Measurements from ENCODE around the gene TRPM2.

Gene TRPM2

DNA sequence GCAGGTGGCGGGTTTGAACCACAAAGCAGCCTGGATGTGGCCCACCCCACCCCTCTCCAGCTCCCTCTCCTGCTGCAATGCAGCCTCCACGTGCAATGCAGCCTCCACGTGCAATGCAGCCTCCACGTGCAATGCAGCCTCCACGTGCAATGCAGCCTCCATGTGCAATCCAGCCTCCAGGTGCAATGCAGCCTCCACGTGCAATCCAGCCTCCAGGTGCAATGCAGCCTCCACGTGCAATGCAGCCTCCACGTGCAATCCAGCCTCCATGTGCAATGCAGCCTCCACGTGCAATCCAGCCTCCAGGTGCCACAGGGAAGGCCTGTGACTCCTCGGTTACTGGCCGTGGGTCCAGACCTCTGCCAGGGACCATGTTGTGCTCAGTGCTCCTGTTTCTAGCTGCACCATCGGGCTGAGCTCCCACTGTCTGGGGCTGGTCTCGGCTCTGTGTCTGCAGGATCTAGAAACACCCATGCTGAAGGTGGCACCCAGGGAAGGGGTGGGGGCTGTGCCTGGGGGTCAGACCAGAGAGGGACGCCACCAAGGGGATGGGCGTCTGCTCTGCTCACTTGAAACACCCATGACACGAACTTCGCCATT, 90.0 kb downstream of the TRPM2 start:
- H3K4me3 ChIP-seq (replicated peaks; ENCODE audit: low read depth, low read length): no peak overlapping the region
- no peak for DNase-seq (ENCODE audit: low read depth)
- TF ChIP-seq, protein P1, sequence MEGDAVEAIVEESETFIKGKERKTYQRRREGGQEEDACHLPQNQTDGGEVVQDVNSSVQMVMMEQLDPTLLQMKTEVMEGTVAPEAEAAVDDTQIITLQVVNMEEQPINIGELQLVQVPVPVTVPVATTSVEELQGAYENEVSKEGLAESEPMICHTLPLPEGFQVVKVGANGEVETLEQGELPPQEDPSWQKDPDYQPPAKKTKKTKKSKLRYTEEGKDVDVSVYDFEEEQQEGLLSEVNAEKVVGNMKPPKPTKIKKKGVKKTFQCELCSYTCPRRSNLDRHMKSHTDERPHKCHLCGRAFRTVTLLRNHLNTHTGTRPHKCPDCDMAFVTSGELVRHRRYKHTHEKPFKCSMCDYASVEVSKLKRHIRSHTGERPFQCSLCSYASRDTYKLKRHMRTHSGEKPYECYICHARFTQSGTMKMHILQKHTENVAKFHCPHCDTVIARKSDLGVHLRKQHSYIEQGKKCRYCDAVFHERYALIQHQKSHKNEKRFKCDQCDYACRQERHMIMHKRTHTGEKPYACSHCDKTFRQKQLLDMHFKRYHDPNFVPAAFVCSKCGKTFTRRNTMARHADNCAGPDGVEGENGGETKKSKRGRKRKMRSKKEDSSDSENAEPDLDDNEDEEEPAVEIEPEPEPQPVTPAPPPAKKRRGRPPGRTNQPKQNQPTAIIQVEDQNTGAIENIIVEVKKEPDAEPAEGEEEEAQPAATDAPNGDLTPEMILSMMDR (IDR thresholded peaks at IDR 0.05; ENCODE audit: low read length, missing control alignments): no peak

DNA sequence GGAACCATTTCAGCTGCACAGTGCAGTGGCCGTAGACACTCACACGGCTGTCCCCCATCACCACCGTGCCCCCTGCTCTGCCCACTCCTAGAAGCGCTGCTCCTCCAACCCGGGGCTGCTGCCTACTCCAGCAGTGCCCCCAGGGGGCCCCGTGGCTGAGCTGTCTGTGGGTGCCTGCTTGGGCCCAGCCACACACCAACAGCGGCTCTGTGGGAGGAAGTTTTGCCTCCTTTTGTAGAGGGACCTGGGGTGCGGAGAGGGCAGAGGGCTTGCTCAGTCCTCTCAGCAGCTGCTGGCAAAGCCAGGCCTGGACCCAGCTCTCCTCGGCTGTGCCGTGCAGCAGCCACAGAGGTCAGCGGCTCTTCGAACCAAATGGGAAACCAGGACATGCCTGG, 90.5 kb downstream of the TRPM2 start:
- DNase-seq (ENCODE audit: low read depth): no peak
- H3K4me3 ChIP-seq (replicated peaks; ENCODE audit: low read depth, low read length): no peak overlapping the region
- TF ChIP-seq, protein P1 (IDR thresholded peaks at IDR 0.05; ENCODE audit: low read length, missing control alignments): no peak

DNA sequence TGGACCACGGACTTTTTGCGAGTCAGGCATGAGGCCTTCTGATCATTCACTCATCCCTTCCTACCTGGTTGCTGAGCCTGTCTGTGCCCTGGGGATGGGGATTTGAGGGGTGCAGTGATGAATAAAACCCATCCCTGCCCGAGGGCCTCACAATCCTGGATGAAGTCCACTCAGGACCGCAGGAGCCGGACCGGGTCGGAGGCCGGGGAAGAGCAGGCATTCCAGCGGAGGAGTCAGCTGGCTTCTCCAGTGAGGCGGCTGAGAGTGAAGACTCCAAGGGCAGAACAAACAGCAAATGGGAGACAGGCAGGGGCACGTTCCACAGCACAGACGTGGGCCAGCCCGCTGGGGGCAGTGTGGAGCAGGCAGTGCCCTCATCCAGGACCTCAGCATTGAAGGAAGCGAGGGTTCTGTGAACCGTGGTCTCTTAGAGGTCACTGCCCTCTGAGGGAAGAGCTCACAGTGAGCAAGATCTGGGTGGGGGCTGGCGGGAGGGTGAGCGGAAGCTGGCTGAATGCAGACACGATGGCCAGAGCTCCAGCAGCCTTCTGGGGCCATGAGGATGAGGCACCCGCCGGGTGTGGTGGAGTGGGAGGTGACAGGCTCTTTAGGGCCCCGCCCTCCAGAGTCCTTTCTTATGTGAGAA, 91.0 kb downstream of the TRPM2 start:
- no peak for DNase-seq (ENCODE audit: low read depth)
- TF ChIP-seq, protein P1 (IDR thresholded peaks at IDR 0.05; ENCODE audit: low read length, missing control alignments): peak; percentile 16
- H3K4me3 ChIP-seq (replicated peaks; ENCODE audit: low read depth, low read length): no peak overlapping the region

DNA sequence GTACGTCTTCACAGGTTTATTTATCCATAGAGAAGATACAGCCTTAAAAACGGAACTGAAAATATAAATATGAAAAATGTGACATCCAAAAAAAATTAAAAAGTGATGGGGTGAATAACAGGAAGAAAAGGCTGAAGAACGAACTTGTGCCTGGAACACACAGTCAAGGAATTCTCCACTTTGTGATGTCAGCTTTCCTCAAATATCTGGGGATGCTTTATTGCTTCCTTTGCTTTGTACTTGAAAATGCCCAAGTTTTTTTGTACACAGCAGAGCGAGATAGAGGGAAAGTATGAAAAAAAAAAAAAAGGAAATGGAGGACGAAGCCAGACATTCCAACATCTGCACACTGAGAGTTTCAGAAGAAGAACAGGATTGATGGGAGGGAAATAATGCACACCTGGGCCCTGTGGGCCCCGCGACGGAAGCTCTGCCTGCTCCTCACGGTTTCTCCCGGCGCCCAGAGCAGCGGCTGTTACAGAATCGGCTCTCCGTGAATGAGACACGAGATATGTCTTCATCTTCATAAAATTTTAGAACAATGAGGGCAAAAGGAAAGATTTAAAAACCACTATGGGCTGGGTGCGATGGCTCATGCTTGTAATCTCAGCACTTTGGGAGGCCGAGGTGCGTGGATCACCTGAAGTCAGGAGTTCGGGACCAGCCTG, 91.9 kb downstream of the TRPM2 start:
- no peak overlapping the region for H3K4me3 ChIP-seq (replicated peaks; ENCODE audit: low read depth, low read length)
- TF ChIP-seq, protein P1 (IDR thresholded peaks at IDR 0.05; ENCODE audit: low read length, missing control alignments): no peak
- no peak for DNase-seq (ENCODE audit: low read depth)

DNA sequence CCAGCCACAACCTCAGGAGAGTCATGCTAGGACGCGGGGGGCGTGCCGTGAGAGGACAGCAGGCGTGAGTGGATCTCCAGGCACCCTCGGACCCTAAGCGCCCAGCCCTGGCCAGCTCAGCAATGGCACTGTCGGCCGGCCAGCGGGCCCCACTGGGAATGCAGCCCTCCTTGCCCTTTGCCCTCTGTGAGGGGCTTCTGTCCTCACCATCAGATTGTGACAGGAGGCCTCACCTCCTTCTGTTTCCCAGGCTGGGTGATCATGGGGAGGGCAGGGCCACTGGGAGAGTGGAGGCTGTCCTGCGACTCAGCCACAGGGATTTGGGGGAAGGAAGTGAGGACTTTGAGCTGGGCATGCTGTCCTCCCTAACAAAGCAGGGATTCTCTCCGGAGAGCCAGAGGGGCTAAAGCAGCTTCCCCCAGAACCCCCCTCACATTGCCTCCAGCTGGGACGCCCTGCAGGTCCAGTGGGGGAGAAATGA, 95.3 kb downstream of the TRPM2 start:
- TF ChIP-seq, protein P1 (IDR thresholded peaks at IDR 0.05; ENCODE audit: low read length, missing control alignments): no peak
- DNase-seq (ENCODE audit: low read depth): no peak
- H3K4me3 ChIP-seq (replicated peaks; ENCODE audit: low read depth, low read length): no peak overlapping the region

DNA sequence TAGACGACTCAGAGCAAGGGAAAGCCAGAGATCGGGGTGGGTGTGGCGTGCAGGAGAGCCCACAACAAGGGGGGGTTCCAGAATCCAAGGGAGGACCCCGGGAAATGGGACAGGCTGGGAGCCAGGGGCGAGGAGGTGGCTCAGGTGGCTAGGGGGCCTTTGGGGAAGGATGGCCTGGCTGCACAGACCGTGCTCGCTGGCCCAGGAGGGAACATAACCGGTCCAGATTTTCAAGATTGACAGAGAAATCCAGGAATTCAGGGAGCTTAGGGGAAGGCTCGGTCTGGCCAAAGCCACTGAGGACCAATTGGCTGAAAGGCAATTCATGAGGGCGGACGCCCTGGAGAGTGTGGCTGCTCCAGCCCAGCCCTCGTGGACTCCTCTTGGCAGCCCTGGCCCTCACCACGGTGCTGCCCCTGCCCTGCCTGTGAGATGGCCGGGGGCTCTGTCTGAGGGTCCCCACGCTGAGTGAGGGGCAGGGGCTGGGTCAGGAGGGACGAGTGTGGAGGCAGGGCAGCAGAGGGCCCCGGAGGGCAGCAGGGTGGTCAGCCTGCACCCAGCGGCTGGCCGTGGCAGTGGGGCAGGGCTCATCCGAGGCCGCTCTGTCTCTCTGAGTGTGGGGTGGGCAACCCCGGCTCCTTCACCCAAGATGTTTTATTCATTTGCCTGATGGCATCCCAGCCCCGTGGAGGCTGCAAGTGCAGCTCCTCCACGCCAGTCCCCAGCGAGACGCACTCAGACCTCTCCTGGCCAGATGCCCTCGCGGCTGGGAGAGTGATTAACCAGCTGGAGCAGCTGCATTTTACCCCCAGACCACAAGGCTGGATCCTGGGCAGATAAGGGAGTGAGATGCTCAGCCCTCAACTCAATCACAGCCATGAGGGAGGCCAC, 96.3 kb downstream of the TRPM2 start:
- DNase-seq (ENCODE audit: low read depth): no peak
- no peak overlapping the region for H3K4me3 ChIP-seq (replicated peaks; ENCODE audit: low read depth, low read length)
- TF ChIP-seq, protein P1 (IDR thresholded peaks at IDR 0.05; ENCODE audit: low read length, missing control alignments): no peak
